CD4-positive, alpha-beta T cell treated with Interleukin-4 for 4 hours (primary cell): ENCODE data around the gene RIN1.
A peak's percentile ranks its signal among the peaks of the same experiment; 100 is the strongest.
"Not testable (repeated sequence)": the region's sequence is repeated elsewhere in the genome, so short reads cannot be mapped to it uniquely, and the experiment has no call there.

Experiments used
- DNase-seq: peaks from one replicate; pipeline ENCODE4 v3.0.0-alpha.2; 2020

Gene RIN1

GRCh38 chr11:66334605-66335442 is 1.4 kb downstream of the RIN1 start:
- no peak for DNase-seq

GRCh38 chr11:66333896-66334604 is 2.2 kb downstream of the RIN1 start:
- DNase-seq: no peak

GRCh38 chr11:66333220-66333877 is 2.9 kb downstream of the RIN1 start:
- no peak for DNase-seq

- DNase-seq: no peak
These were observed 3.6 kb downstream of the RIN1 start for GRCh38 chr11:66332371-66333219.

DNA sequence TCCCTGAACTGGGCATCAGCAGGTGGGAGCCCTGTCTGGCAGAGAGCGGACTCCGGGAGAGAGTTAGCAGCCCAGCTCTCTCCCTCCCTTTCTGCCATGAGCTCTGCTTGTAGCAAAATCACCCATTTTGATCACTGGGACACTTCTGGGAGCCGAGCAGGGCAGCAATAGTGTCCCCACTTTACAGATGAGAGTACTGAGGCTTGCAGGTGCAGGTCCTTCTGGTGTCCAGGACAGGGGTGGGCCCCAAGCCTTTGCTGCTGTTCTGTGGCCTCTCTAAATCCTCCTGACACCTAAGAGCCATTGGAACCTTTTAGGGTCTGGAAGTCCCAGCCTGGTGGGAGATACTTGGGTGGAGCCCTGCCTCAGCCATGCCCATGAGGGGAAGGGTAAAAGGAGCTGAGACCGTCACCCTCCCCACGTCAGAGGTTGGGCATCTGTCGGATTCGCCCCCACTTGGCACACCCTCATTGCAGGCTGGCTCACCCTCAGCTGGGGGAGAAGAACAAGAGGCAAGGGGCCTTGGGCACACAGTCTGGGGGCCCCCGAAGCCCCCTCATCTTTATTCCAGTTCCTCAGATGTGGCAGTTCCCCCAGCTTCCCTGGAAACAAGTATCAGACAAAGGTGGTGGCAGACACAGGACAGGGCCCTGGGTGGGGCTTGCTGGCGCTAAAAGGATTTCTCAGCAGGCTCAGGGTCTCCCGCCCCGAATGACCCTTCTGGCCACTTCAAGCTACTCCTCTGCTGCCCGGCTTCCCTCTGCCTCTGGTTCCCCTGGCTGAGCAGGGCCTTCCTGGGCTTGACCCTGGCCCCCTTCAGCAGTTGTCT is 4.5 kb downstream of the RIN1 start:
- no peak for DNase-seq

DNA sequence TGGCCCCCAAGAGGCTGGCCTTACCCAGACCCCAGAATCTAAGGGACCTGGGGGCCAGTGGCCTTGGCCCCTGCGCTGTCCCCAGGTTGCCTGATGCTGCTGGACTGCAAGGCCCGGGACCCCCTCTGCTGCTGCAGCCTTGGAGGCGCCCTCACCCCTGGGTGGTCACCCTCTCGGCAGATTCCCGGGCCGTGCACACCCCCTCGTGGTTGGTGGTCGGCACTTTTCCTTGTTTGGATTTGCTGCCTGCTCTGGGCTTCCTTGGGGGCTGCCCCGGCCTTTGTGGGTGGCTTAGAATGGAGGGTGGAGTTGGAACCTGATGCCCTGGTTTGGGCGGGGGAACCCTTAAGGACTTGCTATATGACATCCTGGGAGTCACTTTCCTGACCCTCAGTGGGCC is 5.3 kb downstream of the RIN1 start:
- DNase-seq: no peak

DNA sequence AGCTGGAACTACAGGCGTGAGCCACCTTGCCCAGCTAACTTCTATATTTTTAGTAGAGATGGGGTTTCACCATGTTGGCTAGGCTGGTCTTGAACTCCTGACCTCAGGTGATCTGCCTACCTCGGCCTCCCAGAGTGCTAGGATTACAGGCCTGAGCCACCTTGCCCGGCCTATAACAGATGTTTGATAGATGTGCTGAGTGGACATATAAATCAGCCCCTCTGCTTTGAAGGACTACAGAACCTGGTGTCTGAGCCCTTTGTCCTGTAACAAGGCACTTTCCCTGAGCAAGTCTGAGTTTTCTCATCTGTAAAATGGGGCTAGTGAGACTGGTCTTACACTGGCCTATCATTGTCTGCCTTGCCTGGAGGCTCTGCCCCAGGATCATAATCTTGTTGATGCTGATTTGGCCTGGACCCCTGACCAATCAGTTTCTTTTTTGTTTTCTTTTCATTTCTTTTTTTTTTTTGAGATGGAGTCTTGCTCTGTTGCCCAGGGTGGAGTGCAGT is 7.0 kb downstream of the RIN1 start:
- no peak for DNase-seq

- DNase-seq: peak; percentile 80
These were observed 7.7 kb downstream of the RIN1 start for GRCh38 chr11:66328302-66329144.

DNA sequence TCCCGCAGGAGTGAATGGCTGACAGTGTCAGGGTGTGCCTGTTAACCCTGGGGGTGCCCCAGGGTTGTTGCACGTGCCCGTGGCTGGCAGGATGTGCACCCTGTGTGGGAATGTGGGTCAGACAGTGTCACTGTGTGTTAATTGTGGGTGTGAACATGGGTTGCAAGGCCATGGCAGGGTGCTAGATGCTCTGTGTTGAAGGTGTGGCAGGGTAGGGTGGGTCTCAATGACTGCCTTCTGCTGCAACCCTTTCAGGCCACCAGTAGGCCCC is 8.3 kb downstream of the RIN1 start:
- DNase-seq: peak; percentile 63

GRCh38 chr11:66327171-66328030 is 8.8 kb downstream of the RIN1 start:
- no peak for DNase-seq

DNA sequence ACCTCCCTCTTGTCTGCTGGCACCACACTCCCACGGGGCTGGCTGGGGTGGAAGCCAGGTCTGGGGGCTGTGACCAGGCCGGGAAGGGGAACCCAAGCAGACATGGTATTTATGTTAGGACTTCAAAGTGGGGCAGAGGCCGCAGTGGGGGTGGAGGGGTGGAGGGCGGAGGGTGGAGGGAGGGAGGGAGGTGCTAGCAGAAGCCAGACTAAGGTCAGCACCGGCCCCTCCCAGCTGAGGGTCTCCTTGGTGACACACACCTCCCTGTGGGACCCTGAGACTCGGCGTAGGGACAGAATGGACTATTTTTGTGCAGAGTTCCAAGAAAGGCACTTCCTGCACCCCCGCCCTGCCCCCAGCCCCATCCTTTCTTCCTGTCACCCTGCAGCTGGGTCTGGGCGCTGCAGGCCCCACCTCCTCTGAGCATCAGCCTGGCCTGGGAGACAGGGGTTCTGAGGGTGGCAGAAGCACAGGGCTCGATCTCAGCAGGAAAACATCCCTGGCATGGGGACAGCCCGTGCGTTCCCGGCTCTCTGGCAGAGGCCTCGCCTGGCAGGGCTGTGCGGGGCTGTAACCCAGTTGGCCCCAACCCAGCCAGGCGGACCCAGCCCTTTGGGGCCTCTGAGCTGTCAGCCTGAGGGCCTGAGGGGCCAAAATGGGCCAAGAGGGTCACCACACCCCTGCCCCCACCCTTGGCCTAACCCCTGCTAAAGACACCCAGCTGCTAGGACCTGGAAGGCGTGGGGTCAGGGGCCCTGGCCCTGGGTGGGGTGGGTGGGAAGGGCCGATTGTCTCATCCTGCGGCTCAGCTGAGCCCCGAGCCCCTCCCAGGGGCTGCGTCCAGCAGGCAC is 9.7 kb downstream of the RIN1 start:
- no peak for DNase-seq

DNA sequence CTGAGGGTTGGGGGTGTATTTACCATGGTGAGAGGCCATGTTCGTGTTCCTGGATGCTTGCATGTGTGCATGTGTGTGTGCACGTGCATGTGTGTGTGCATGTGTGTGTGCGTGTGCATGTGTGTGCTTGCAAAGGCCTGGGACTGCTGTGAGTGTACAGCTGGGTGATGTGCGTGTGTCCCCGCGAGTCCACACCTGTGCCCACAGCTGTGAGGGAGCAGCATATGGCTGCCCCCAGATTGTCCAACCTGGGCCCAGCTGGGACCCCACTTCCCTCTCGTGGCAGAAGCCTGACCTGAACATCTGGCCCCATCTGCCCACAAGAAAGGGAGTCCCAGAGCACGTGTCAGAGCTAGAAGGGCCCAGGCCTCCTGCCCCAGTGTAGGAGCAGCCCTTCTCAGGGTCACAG is 11.0 kb downstream of the RIN1 start:
- DNase-seq: no peak

- DNase-seq: no peak
These were observed 11.6 kb downstream of the RIN1 start for GRCh38 chr11:66324664-66325063.

- DNase-seq: no peak
These were observed 12.6 kb downstream of the RIN1 start for GRCh38 chr11:66323684-66324083.

GRCh38 chr11:66322732-66323427 is 13.4 kb downstream of the RIN1 start:
- no peak for DNase-seq

DNA sequence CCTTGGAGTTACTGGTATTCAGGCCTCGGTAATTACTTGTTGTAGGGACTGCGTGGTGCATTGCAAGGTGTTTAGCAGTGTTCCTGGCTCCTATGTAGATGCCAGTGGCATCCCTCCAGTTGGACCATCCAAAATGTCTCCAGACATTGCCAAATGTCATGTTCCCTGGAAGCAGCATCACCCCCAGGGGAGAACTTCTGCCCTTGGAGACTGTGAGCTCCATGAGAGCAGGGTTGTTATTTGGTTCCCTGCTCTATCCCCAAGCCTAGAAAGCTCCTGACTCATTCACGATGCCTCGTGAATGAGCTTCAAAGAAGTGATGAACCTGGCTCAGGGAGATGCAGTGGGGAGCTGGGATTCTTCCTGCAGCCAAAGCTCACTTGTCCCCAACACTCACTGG is 14.6 kb downstream of the RIN1 start:
- DNase-seq: no peak

DNA sequence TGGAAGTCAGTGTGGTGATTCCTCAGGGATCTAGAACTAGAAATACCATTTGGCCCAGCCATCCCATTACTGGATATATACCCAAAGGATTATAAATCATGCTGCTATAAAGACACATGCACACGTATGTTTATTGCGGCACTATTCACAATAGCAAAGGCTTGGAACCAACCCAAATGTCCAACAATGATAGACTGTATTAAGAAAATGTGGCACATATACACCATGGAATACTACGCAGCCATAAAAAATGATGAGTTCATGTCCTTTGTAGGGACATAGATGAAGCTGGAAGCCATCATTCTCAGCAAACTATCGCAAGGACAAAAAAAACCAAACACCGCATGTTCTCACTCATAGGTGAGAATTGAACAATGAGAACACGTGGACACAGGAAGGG is 15.5 kb downstream of the RIN1 start:
- not testable (repeated sequence) for DNase-seq

GRCh38 chr11:66320289-66320688 is 15.9 kb downstream of the RIN1 start:
- not testable (repeated sequence) for DNase-seq
